HCT116 (cell line): ENCODE data around the gene TPO. TPM values are rescaled to one million over a fixed set of nuclear protein-coding genes. Genes with fewer than 3 reads are reported as not detected.

Source experiments
- ATAC-seq: fragments of 200-7000 bp; cut with Tn5 transposase; 2 replicates; pipeline ENCODE4 v1.9.1; 2020; ENCODE audit warnings: mild to moderate bottlenecking, moderate library complexity
- BruUV-seq: library from RNA; stranded (reverse); fragments of 400-500 nt; replicated peaks from 2 replicates; lab custom pipeline; 2021; lab: Mats Ljungman, UMichigan
- CTCF ChIA-PET: fragments of 300-600 bp; sonication (Branson Sonifier 250); formaldehyde crosslinking; loops from one replicate; lab custom pipeline; 2021; ENCODE audit warnings: antibody characterized with exemption; lab: Charles Lee
- POLR2A ChIA-PET: fragments of 300-600, 350-600 bp; sonication (Branson Sonifier 250); formaldehyde crosslinking; loops from one replicate; lab custom pipeline; 2021; ENCODE audit warnings: antibody characterized with exemption; lab: Charles Lee
- RAD21 ChIA-PET, 2 experiments: fragments of 300-600 bp; sonication (Branson Sonifier 250); formaldehyde crosslinking; loops; one replicate each; lab custom pipeline; 2023; ENCODE audit warnings: low total read pairs in 2 of 2; ENCODE audit not compliant: uncharacterized antibody in 2 of 2, unreplicated experiment in 2 of 2, low non-redundant PET in 1 of 2; lab: Charles Lee
- DNase-seq: peaks from one replicate; pipeline ENCODE4 v3.0.0-alpha.2; 2010; ENCODE audit warnings: low read depth, low spot score
- H2AFZ ChIP-seq: fragments of 200-600 bp; shearing (Covaris generic), sonication (generic); 2 replicates; pipeline ENCODE4 v1.6.1; 2017; ENCODE audit warnings: low read depth, mixed run types, mixed read lengths, antibody characterized with exemption, low read length; ENCODE audit not compliant: poor library complexity, severe bottlenecking
- H3K27ac ChIP-seq: 2 replicates; pipeline ENCODE4 v1.5.1; 2012; ENCODE audit warnings: low read depth, low read length
- H3K27me3 ChIP-seq: fragments of 200-600 bp; sonication (generic); 2 replicates; pipeline ENCODE4 v1.6.1; 2016; ENCODE audit warnings: mixed run types, low read length, mixed read lengths; ENCODE audit not compliant: insufficient read depth
- H3K36me3 ChIP-seq, 2 experiments: fragments of 200-500 bp in 1 of 2; fragments of 200-600 bp in 1 of 2; sonication (Bioruptor generic) in 1 of 2; sonication (generic) in 1 of 2; 2 replicates each; pipeline versions ENCODE4 v1.5.1 to v1.6.1; 2014 to 2016; ENCODE audit warnings: low read length in 2 of 2, inconsistent platforms in 1 of 2, mixed read lengths in 1 of 2, mixed run types in 1 of 2; ENCODE audit not compliant: insufficient read depth in 2 of 2, control insufficient read depth in 1 of 2
- H3K4me1 ChIP-seq, 2 experiments: fragments of 200-600 bp in 1 of 2; sonication (generic) in 1 of 2; 2 replicates each; pipeline versions ENCODE4 v1.5.1 to v1.6.1; 2012 to 2017; ENCODE audit warnings: low read length in 2 of 2, inconsistent platforms in 1 of 2, mild to moderate bottlenecking in 1 of 2, mixed read lengths in 1 of 2, mixed run types in 1 of 2, moderate library complexity in 1 of 2; ENCODE audit not compliant: insufficient read depth in 2 of 2, control insufficient read depth in 1 of 2
- H3K4me2 ChIP-seq: fragments of 200-600 bp; sonication (generic); 2 replicates; pipeline ENCODE4 v1.6.1; 2017; ENCODE audit warnings: mixed run types, low read length, mixed read lengths
- H3K4me3 ChIP-seq, 2 experiments: fragments of 200-600 bp in 1 of 2; sonication (generic) in 1 of 2; replicated peaks in 1 of 2; 2 replicates each; pipeline ENCODE4 v1.5.1; 2011 to 2016; ENCODE audit warnings: low read length in 2 of 2, control low read depth in 1 of 2, low read depth in 1 of 2, mild to moderate bottlenecking in 1 of 2, mixed read lengths in 1 of 2, mixed run types in 1 of 2
- H3K79me2 ChIP-seq: fragments of 200-600 bp; sonication (generic); 2 replicates; pipeline ENCODE4 v1.6.1; 2017; ENCODE audit warnings: mild to moderate bottlenecking, mixed run types, low read length, moderate library complexity, mixed read lengths; ENCODE audit not compliant: insufficient read depth
- H3K9ac ChIP-seq: fragments of 200-600 bp; sonication (generic); 2 replicates; pipeline ENCODE4 v1.6.1; 2016; ENCODE audit warnings: low read length, mixed read lengths
- H3K9me2 ChIP-seq: fragments of 200-600 bp; sonication (generic), shearing (Covaris generic); 2 replicates; pipeline ENCODE4 v1.6.1; 2017; ENCODE audit warnings: mixed run types, mild to moderate bottlenecking, moderate library complexity; ENCODE audit not compliant: insufficient read depth
- H3K9me3 ChIP-seq, 2 experiments: fragments of 200-500 bp in 1 of 2; fragments of 200-600 bp in 1 of 2; sonication (Bioruptor generic) in 1 of 2; sonication (generic) in 1 of 2; 2 replicates each; pipeline ENCODE4 v1.6.1; 2014 to 2017; ENCODE audit warnings: low read length in 2 of 2, mixed read lengths in 2 of 2, inconsistent platforms in 1 of 2, low read depth in 1 of 2, mild to moderate bottlenecking in 1 of 2, mixed run types in 1 of 2, moderate library complexity in 1 of 2; ENCODE audit not compliant: control insufficient read depth in 1 of 2, insufficient read depth in 1 of 2
- H4K20me1 ChIP-seq: fragments of 200-600 bp; sonication (generic), shearing (Covaris generic); 2 replicates; pipeline ENCODE4 v1.6.1; 2017; ENCODE audit warnings: mixed run types, mild to moderate bottlenecking, moderate library complexity; ENCODE audit not compliant: insufficient read depth
- CBX3 ChIP-seq: IDR thresholded peaks from 2 replicates; pipeline ENCODE4 v1.6.1; 2012; ENCODE audit warnings: low read depth
- CEBPB ChIP-seq: IDR thresholded peaks from 2 replicates; pipeline ENCODE4 v1.6.1; 2012; ENCODE audit warnings: low read depth
- CTCF ChIP-seq, 3 experiments: fragments of 200-600 bp in 1 of 3; sonication (generic) in 1 of 3; IDR thresholded peaks in 2 of 3; conservative IDR thresholded peaks in 1 of 3; 2 replicates each; pipeline ENCODE4 v1.5.1; 2012 to 2017; ENCODE audit warnings: low read depth in 2 of 3, low read length in 2 of 3, antibody characterized with exemption in 1 of 3, borderline replicate concordance in 1 of 3, control low read depth in 1 of 3, mild to moderate bottlenecking in 1 of 3, mixed read lengths in 1 of 3, mixed run types in 1 of 3, moderate library complexity in 1 of 3; ENCODE audit not compliant: insufficient read depth in 1 of 3
- ELF1 ChIP-seq: IDR thresholded peaks from 2 replicates; pipeline ENCODE4 v1.6.1; 2012; ENCODE audit warnings: low read depth, borderline replicate concordance
- EZH2 ChIP-seq: fragments of 200-600 bp; sonication (generic); IDR thresholded peaks from 2 replicates; pipeline ENCODE4 v1.6.1; 2017; ENCODE audit warnings: antibody characterized with exemption, mixed run types
- FOSL1 ChIP-seq: IDR thresholded peaks from 2 replicates; pipeline ENCODE4 v1.6.1; 2012; ENCODE audit warnings: low read depth
- MAX ChIP-seq: IDR thresholded peaks from 2 replicates; pipeline ENCODE4 v1.6.1; 2012
- POLR2AphosphoS5 ChIP-seq: IDR thresholded peaks from 2 replicates; pipeline ENCODE4 v1.6.1; 2011; ENCODE audit warnings: mild to moderate bottlenecking, low read depth, low read length, moderate library complexity
- RAD21 ChIP-seq: IDR thresholded peaks from 2 replicates; pipeline ENCODE4 v1.6.1; 2012; ENCODE audit warnings: low read depth, mild to moderate bottlenecking
- SRF ChIP-seq: IDR thresholded peaks from 2 replicates; pipeline ENCODE4 v1.6.1; 2012; ENCODE audit warnings: low read depth
- TCF7L2 ChIP-seq: IDR thresholded peaks from 2 replicates; pipeline ENCODE4 v1.7.0; 2011; ENCODE audit warnings: borderline replicate concordance, inconsistent platforms; ENCODE audit not compliant: insufficient read depth, insufficient read length; ENCODE audit errors: extremely low read depth
- YY1 ChIP-seq: IDR thresholded peaks from 2 replicates; pipeline ENCODE4 v1.6.1; 2011; ENCODE audit warnings: low read length, low read depth, moderate library complexity, mild to moderate bottlenecking; ENCODE audit not compliant: insufficient replicate concordance; ENCODE audit errors: extremely low read depth
- ZBTB33 ChIP-seq: IDR thresholded peaks from 2 replicates; pipeline ENCODE4 v1.6.1; 2011; ENCODE audit warnings: mild to moderate bottlenecking, low read length, moderate library complexity; ENCODE audit not compliant: insufficient replicate concordance; ENCODE audit errors: extremely low read depth
- ZFX ChIP-seq: fragments of 450-650 bp; IDR thresholded peaks from 2 replicates; pipeline ENCODE4 v1.6.1; 2017
- ZNF274 ChIP-seq: fragments of 200-500 bp; sonication (Bioruptor generic); IDR thresholded peaks from 2 replicates; pipeline ENCODE4 v1.6.1; 2014; ENCODE audit warnings: mild to moderate bottlenecking, low read depth, low read length, inconsistent platforms
- intact Hi-C: fragments of 100-400 bp; cut with micrococcal nuclease; formaldehyde crosslinking; loops from 2 replicates; pipeline ENCODE4 v1.10.0; 2022
- total RNA-seq: library from RNA; stranded (reverse); gene quantifications from one replicate; pipeline ENCODE4 v1.2.1, GENCODE V29; 2021; ENCODE audit not compliant: unreplicated experiment

TPO gene
- total RNA-seq, 1 experiment from 2014 or later: not detected

GRCh38 chr2:1581965-1582625, 168.8 kb downstream of the TPO start:
- H2AFZ ChIP-seq: no peak overlapping the region
- intact Hi-C loops: no loop called here
- H3K4me1 ChIP-seq: no peaks in the 10 kb centered on the region
- DNase-seq (no peak), ATAC-seq (no peak)
- H3K9me2 ChIP-seq: no peaks in the 10 kb centered on the region
- no peaks in the 10 kb centered on the region for H3K36me3 ChIP-seq
- H3K4me3 ChIP-seq: no peak overlapping the region
- no peaks in the 10 kb centered on the region for H3K9me3 ChIP-seq
- H3K27me3 ChIP-seq: peaks cover 39% of the 10 kb centered on the region
- RAD21 ChIA-PET: no interaction called here
- no TSS peak for BruUV-seq
- H4K20me1 ChIP-seq: no peaks in the 10 kb centered on the region; the same call in 1 of the 2 replicates
- H3K4me2 ChIP-seq: no peak overlapping the region
- CTCF ChIA-PET: no interaction called here
- POLR2A ChIA-PET: no interaction called here
- H3K79me2 ChIP-seq: no peaks in the 10 kb centered on the region
- no peak overlapping the region for H3K27ac ChIP-seq
- TF ChIP-seq ELF1: no peak
- TF ChIP-seq EZH2: no peak
- TF ChIP-seq CTCF (IDR thresholded peaks at IDR 0.05 in 2 of 3, conservative IDR thresholded peaks at IDR 0.05 in 1 of 3; ENCODE audit: borderline replicate concordance in 1 of 3, insufficient read depth in 1 of 3, low read depth in 2 of 3, low read length in 2 of 3): no peak
- TF ChIP-seq MAX: no peak
- TF ChIP-seq TCF7L2: no peak
- H3K9ac ChIP-seq: no peak overlapping the region

GRCh38 chr2:1582891-1583341, 169.7 kb downstream of the TPO start:
- DNase-seq: no peak
- no TSS peak for BruUV-seq
- ChIA-PET RAD21 (no interaction called here), POLR2A (no interaction called here), CTCF (no interaction called here)
- Histone ChIP-seq H3K36me3 (no peaks in the 10 kb centered on the region), H3K4me3 (no peak overlapping the region), H3K27me3 (peaks cover 38% of the 10 kb centered on the region), H3K4me2 (no peak overlapping the region), H3K9me3 (no peaks in the 10 kb centered on the region), H4K20me1 (no peaks in the 10 kb centered on the region), H3K4me1 (no peaks in the 10 kb centered on the region), H3K9ac (no peak overlapping the region), H3K27ac (no peak overlapping the region), H3K79me2 (no peaks in the 10 kb centered on the region), H3K9me2 (no peaks in the 10 kb centered on the region), H2AFZ (no peak overlapping the region)
- intact Hi-C loops: no loop called here
- no peak for ATAC-seq
- TF ChIP-seq RAD21 (no peak), TCF7L2 (no peak), ZBTB33 (no peak), ELF1 (no peak), MAX (no peak), ZNF274 (no peak), CBX3 (no peak), ZFX (no peak), SRF (no peak), EZH2 (no peak), FOSL1 (no peak), YY1 (no peak), CEBPB (no peak), POLR2AphosphoS5 (no peak)
